Colonic mucosa (tissue), 4 donors: ENCODE measurements around the gene ARHGAP6. TPM values are rescaled to one million over a fixed set of nuclear protein-coding genes. Genes with fewer than 3 reads are reported as not detected.

Experiments used
- DNase-seq: peaks from one replicate; pipeline ENCODE4 v3.0.0-alpha.2; 2020
- H3K27ac ChIP-seq: fragments of 200-600 bp; one replicate; pipeline ENCODE4 v1.8.0; 2021
- H3K27me3 ChIP-seq: fragments of 200-600 bp; one replicate; pipeline ENCODE4 v1.8.0; 2021
- H3K36me3 ChIP-seq: fragments of 200-600 bp; one replicate; pipeline ENCODE4 v1.8.0; 2021
- H3K4me1 ChIP-seq: fragments of 200-600 bp; one replicate; pipeline ENCODE4 v1.8.0; 2021; ENCODE audit warnings: mild to moderate bottlenecking
- H3K4me3 ChIP-seq: fragments of 200-600 bp; one replicate; pipeline ENCODE4 v1.8.0; 2021
- H3K9ac ChIP-seq, 2 donors: one replicate each; pipeline ENCODE4 v1.7.0; 2013; ENCODE audit warnings: control low read depth in 2 of 2, low read depth in 2 of 2, low read length in 2 of 2
- H3K9me3 ChIP-seq: fragments of 200-600 bp; one replicate; pipeline ENCODE4 v1.8.0; 2021
- CTCF ChIP-seq: fragments of 200-600 bp; IDR thresholded peaks from one replicate; pipeline ENCODE4 v1.8.0; 2022; ENCODE audit warnings: antibody characterized with exemption, mild to moderate bottlenecking
- intact Hi-C: fragments of 100-400 bp; cut with DNase I; formaldehyde crosslinking; loops from one replicate; pipeline ENCODE4 v1.14.1; 2022
- total RNA-seq, 2 donors: library from RNA; stranded (reverse); fragmentation: NEBNext Ultra II Directional in 1 of 2; extraction: Animal tissue kit (Norgen Biotek cat#: 25700) in 1 of 2; gene quantifications; one replicate each; pipeline ENCODE4 v1.2.1, GENCODE V29; 2021
- donor health status: healthy.
- donor health status: DM: no; HTN: no; CAD: no.
- donor health status: DM: no; HTN: no; CAD: no.

The ARHGAP6 gene
- total RNA-seq, 2 donors from 2014 or later, result 1.1 to 5.0 TPM

- no peak for TF ChIP-seq CTCF
- Histone ChIP-seq H3K9ac (no peak overlapping the region), H3K4me1 (no peaks in the 10 kb centered on the region), H3K27ac (no peak overlapping the region), H3K4me3 (no peak overlapping the region), H3K27me3 (no peaks in the 10 kb centered on the region), H3K36me3 (no peaks in the 10 kb centered on the region), H3K9me3 (no peaks in the 10 kb centered on the region)
- intact Hi-C loops, result no loop called here
- DNase-seq, result no peak
These were observed 214.6 kb downstream of the ARHGAP6 start for GRCh38 chrX:11451151-11451550.

- Histone ChIP-seq H3K9me3 (no peaks in the 10 kb centered on the region), H3K9ac (no peak overlapping the region), H3K27me3 (no peaks in the 10 kb centered on the region), H3K36me3 (no peaks in the 10 kb centered on the region), H3K4me3 (no peak overlapping the region), H3K27ac (no peak overlapping the region), H3K4me1 (no peaks in the 10 kb centered on the region)
- no peak for DNase-seq
- TF ChIP-seq CTCF, result no peak
- intact Hi-C loops, result no loop called here
These were observed 215.4 kb downstream of the ARHGAP6 start for GRCh38 chrX:11450354-11450753.

GRCh38 chrX:11449613-11450012 is 216.1 kb downstream of the ARHGAP6 start:
- Histone ChIP-seq H3K4me3 (no peak overlapping the region), H3K4me1 (no peaks in the 10 kb centered on the region), H3K9ac (no peak overlapping the region), H3K27me3 (no peaks in the 10 kb centered on the region), H3K9me3 (no peaks in the 10 kb centered on the region), H3K27ac (no peak overlapping the region), H3K36me3 (no peaks in the 10 kb centered on the region)
- intact Hi-C loops, result no loop called here
- no peak for TF ChIP-seq CTCF
- DNase-seq, result no peak

GRCh38 chrX:11447418-11447817 is 218.3 kb downstream of the ARHGAP6 start:
- no peak for TF ChIP-seq CTCF
- no peak overlapping the region for H3K27ac ChIP-seq

GRCh38 chrX:11446949-11447348 is 218.8 kb downstream of the ARHGAP6 start:
- Histone ChIP-seq H3K36me3 (no peaks in the 10 kb centered on the region), H3K27me3 (no peaks in the 10 kb centered on the region), H3K4me1 (no peaks in the 10 kb centered on the region), H3K27ac (no peak overlapping the region), H3K9me3 (no peaks in the 10 kb centered on the region), H3K9ac (no peak overlapping the region), H3K4me3 (no peak overlapping the region)
- intact Hi-C loops, result no loop called here
- TF ChIP-seq CTCF, result no peak
- no peak for DNase-seq

More at GRCh38 chrX:11447418-11447817, 218.3 kb downstream of the ARHGAP6 start:
- Histone ChIP-seq H3K9me3 (no peaks in the 10 kb centered on the region), H3K27me3 (no peaks in the 10 kb centered on the region), H3K9ac (no peak overlapping the region), H3K4me1 (no peaks in the 10 kb centered on the region), H3K4me3 (no peak overlapping the region), H3K36me3 (no peaks in the 10 kb centered on the region)
- DNase-seq, result no peak
- intact Hi-C loops, result no loop called here

- no peaks in the 10 kb centered on the region for H3K36me3 ChIP-seq
- H3K27ac ChIP-seq, result no peak overlapping the region
- no peaks in the 10 kb centered on the region for H3K4me1 ChIP-seq
- no peaks in the 10 kb centered on the region for H3K9me3 ChIP-seq
- no peak for TF ChIP-seq CTCF
- no peaks in the 10 kb centered on the region for H3K27me3 ChIP-seq
- H3K9ac ChIP-seq, result no peak overlapping the region
- no peak overlapping the region for H3K4me3 ChIP-seq
- no peak for DNase-seq
- intact Hi-C loops, result no loop called here
These were observed 219.4 kb downstream of the ARHGAP6 start for GRCh38 chrX:11446336-11446735.
